Measurements from ENCODE around the gene AOX1.
A peak's percentile ranks its signal among the peaks of the same experiment; 100 is the strongest.
"Not testable (repeated sequence)": the region's sequence is repeated elsewhere in the genome, so short reads cannot be mapped to it uniquely, and the experiment has no call there.

Gene AOX1

GRCh38 chr2:200585730-200586643, at the start of gene AOX1:
AOX1 (plus strand) TSS chr2:200586014; CDS start chr2:200586109, 95 bp downstream.
- intact Hi-C loops (cut with DNase I) = loop anchor here (10.0 kb wide), 1 partner anchor 119 kb away; no protein-coding TSS in a partner anchor
- peak in 7 of 10 donors; percentile 3 to 85 (median 45) for DNase-seq

DNA sequence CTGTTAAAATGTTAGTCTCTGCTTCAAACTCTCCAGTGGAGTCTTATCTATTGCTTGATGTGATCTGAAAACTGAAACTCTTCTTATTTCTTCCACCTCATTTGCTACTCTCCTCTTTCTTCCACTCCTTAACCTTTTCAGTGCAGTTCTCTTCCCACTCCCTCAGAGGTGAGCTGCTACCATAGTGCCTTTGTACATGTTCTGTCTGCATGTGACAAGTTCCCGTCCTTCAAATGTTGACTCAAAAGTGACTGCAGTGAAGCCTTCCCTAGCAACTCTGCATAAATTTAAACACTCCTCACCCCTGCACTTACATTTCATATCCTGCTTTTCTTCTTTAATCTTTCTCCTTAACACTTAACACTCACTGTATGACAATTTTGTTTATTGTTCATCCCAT, 47.7 kb upstream of the AOX1 start:
- intact Hi-C loops (cut with DNase I) = no loop called here
- no peak for DNase-seq

GRCh38 chr2:200540793-200541192, 45.0 kb upstream of the AOX1 start:
- no peak for DNase-seq
- intact Hi-C loops (cut with DNase I) = no loop called here

GRCh38 chr2:200566596-200566995, 19.2 kb upstream of the AOX1 start:
- intact Hi-C loops (cut with DNase I); DNase-seq: not testable (repeated sequence)

DNA sequence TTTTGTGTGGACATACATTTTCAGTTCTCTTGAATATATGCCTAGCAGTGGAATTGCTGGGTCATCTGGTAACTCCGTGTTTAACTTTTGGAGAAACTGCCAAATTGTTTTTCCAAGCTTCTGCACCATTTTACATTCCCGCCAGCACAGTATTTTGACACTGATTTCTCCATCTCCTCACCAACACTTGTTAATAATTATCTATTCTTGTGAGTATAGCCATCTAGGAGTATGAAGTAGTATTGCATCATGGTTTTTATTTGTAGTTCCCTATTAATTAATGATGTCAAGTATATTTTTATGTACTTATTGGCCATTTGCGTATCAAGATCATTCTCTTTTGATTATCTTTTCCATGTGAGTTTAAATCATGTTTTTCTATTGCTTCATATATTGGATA, 17.9 kb upstream of the AOX1 start:
- no peak for DNase-seq
- intact Hi-C loops (cut with DNase I) = no loop called here

GRCh38 chr2:200575957-200576356, 9.9 kb upstream of the AOX1 start:
- DNase-seq = no peak
- intact Hi-C loops (cut with DNase I) = no loop called here

GRCh38 chr2:200577027-200577426, 8.8 kb upstream of the AOX1 start:
- no peak for DNase-seq
- intact Hi-C loops (cut with DNase I) = no loop called here

DNA sequence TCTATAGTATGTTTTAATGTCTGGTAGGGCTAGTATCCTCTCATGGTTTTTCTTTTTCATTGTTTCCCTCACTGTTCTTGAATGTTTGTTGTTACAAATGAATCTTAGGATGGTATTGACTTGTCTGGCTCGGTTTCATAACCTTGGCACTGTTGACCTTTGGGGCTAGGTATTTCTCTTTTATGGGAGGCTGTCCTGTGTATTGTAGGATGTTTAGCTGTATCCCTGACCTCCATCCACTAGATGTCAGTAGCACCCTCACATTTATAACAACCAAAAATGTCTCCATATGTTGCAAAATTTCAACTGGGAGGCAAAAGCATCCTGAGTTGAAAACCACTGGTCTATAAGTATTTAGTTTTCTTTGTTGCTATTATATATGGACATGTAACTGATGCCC, 7.0 kb upstream of the AOX1 start:
- intact Hi-C loops (cut with DNase I) = no loop called here
- DNase-seq = no peak

GRCh38 chr2:200584639-200585038, 1.2 kb upstream of the AOX1 start:
- intact Hi-C loops (cut with DNase I) = loop anchor here (10.0 kb wide), 1 partner anchor 120 kb away; no protein-coding TSS in a partner anchor
- DNase-seq = no peak

GRCh38 chr2:200585340-200585729, 479 bp upstream of the AOX1 start:
- DNase-seq = no peak
- intact Hi-C loops (cut with DNase I) = loop anchor here (10.0 kb wide), 1 partner anchor 119 kb away; no protein-coding TSS in a partner anchor

DNA sequence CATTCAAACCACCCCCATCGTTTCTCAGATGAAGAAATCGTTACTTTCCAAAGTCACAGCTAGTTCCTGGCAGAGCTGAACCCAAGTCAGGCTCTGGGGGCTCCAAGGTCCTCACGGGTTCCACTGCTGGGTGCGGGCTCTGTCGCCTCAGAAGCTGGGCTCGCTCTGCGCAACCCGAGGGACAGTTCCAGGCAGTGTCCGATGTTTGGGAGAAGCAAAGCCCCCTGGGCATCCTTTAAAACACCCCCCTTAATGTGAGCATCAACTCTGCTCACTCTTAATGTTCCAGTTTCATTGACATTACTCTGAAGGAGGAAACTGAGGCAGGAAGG, 796 bp downstream of the AOX1 start:
- DNase-seq = peak in 1 of 10 donors; percentile 78

GRCh38 chr2:200587007-200587616, 1.3 kb downstream of the AOX1 start:
- DNase-seq = peak in 1 of 10 donors; percentile 72
- intact Hi-C loops (cut with DNase I) = loop anchor here (10.0 kb wide), 1 partner anchor 118 kb away; no protein-coding TSS in a partner anchor

More for the DNA sequence above, 796 bp downstream of the AOX1 start:
- intact Hi-C loops (cut with DNase I) = loop anchor here (10.0 kb wide), 1 partner anchor 118 kb away; no protein-coding TSS in a partner anchor

- intact Hi-C loops (cut with DNase I) = loop anchor here (10.0 kb wide), 1 partner anchor 117 kb away; no protein-coding TSS in a partner anchor
- DNase-seq = no peak
Observed at GRCh38 chr2:200588076-200588678, 2.4 kb downstream of the AOX1 start.

DNA sequence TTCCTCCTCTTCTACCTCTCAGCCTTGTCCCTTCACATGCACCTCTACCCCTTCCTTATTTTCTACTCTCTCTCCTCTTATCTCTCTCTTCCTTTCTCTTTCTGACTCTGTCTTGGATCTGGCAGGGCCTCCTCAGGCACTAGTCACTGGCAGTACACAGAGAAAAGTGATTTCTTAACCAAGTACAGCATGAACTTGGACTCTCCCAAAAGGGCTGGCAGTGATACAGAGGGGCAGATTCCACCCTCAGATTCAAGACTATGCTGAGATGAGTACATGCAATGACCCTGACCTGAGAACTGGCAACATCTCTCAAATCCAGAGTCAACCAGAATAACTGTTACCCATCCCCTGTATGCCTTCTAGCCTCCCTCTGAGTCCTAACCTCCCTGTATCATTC, 4.3 kb downstream of the AOX1 start:
- intact Hi-C loops (cut with DNase I) = no loop called here
- DNase-seq = no peak

GRCh38 chr2:200591308-200591707, 5.5 kb downstream of the AOX1 start:
- no peak for DNase-seq
- intact Hi-C loops (cut with DNase I) = no loop called here

DNA sequence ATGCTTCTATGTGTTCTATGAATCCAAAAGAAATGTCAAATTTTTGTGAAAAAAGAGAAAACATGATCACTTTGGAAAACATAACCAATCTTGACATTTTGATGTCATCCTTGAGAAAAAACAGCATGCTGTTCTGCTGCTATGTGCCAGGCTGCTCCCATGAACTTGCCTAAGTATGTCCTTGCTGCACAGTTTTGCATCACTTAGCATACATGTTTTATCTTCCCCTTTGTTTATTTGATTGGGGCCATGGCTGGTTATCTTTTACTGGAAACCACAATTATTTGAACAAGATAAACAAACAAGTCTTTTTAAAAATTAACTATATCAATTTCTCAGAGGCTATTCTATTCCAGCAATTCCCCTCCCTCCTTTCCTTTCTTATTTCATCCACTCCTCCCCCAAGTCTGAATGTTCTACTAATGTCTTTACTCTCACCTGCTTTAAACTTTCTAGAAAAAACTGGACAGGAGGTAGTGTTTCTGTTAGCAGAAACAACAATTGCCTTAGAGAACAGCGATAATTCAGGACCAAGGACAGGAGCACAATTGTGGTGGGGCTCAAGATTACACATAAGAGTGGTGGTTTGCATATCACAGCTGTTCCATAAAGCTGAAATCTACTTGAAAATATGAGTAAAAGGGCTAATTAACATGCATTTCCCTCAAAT, 6.7 kb downstream of the AOX1 start:
- intact Hi-C loops (cut with DNase I) = no loop called here
- DNase-seq = no peak

DNA sequence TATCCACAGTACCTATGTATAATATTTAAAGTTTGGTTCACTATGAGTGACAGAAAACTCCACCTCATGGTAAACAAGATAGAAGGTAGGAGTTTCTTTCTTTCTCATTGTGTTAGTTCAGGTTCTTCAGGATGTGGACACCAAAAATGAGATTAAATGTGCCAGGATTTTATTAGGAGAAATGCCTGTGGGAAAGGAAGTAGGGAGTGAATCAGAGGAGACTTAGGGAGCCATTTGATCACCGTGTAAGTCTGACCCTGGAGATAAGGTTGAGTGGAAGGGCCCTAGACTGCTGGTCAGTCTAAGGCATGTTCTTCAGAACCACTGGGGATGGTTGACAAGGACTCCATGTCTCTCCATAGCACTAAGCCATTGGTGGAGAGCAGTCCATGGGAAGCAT, 8.1 kb downstream of the AOX1 start:
- intact Hi-C loops (cut with DNase I) = no loop called here
- no peak for DNase-seq

DNA sequence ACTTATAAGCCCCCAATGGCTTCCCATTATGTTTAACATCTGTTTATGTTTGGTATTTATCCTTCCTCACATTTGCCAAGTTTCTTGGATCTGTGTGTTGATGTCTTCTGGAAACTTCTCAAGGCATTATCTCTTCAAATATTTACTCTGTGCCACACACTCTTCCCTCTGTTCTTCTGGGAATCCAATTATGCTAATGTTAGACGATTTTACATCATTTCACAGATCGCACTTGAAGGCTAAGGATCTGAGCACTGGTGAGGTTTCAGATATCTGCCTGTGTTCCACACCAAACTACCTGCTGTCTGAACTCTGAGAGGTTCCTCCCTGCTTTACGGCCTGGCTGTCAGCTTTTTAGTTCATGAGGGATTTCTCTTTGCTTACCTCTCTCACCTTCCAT, 10.1 kb downstream of the AOX1 start:
- intact Hi-C loops (cut with DNase I) = no loop called here
- DNase-seq = no peak

DNA sequence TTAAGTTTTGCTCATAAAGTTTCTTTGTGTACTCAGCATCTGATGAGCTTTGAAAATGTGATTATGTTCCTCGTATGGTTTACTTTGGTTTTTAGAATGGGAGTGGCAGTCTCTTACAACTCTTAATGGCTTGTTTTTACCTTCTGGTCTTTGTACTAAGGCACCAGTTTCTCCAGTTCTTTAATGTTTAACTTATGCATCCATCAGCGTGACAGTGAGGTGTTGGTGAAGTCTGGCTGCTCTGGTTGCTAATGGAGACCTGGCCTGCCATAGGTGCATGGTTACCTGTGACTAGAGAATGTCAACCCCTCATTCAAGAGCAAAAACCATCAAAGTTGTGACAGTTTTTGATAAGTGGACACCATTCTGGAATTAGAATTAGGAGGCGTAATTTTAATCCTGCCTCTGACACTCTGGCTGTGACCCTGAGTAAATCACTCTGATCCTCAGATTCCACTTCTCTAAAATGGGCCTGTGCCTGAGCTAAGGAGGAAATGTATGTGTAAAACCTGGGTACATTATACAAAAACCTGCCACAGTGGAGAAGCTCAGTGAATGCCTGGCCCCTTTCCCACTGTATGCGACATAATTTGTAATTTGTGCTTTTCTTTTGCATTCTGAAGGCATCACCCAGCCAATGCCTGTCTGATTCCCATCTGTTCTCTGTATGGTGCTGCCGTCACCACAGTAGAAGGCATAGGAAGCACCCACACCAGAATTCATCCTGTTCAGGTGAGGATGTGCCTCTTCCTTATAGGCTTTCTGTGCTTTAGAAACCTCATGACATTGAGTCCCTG, 11.2 kb downstream of the AOX1 start:
- intact Hi-C loops (cut with DNase I) = no loop called here
- DNase-seq = no peak

- intact Hi-C loops (cut with DNase I) = no loop called here
- DNase-seq = no peak
Observed at GRCh38 chr2:200599206-200599605, 13.4 kb downstream of the AOX1 start.

Data from posterior cingulate gyrus (tissue), 11 donors.